ENCODE data around the gene SLC38A10. TPM values are rescaled to one million over a fixed set of nuclear protein-coding genes. Genes with fewer than 3 reads are reported as not detected.

Gene SLC38A10
- total and polyA plus RNA-seq, 2 of the 13 experiments (the other 11 are each of a cell fraction or from before 2014, with no cell fraction given), result 23.4 to 55.8 TPM

DNA sequence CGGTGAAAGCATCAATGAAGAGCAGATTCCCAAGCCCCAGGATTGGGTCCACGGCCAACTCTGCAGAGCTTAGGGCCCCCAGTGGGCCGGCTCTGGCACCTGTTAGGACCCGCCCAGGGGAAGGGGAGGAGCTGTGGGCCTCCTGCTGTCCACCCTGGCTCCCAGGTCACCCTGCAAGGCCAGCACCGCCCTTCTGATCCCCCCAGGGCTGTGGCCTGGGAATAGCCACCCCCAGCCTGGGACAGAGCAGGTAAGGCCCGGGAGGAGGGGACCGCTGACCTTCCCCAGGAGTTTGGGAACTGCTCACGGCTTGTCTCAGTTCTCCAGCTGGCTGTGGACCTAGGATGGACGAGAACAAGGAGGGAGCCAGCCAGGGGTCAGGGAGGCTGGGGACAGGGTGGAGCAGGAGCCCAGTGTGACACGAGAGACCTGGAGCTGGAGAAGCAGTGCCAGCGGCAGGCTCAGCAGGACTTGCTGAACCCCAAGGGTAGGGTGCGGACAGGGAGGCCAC, 39.3 kb upstream of the SLC38A10 start:
- in situ Hi-C loops (cut with HindIII; ENCODE audit: extremely low pct_ligation_motif_present, low pct_unique_long_range_greater_than_20kb) (no loop called here), intact Hi-C loops (cut with micrococcal nuclease; ENCODE audit: unreplicated experiment) (no loop called here)
- CTCF ChIA-PET (ENCODE audit: low intra/inter-chr PET ratio, low total read pairs), result interaction anchor here (0.8 kb wide), 1 partner anchor 25 kb away, joined by 3 read pairs; no protein-coding TSS in a partner anchor
- peak; percentile 1; the same call in 1 of the 3 replicates for ATAC-seq
- no peaks in the 10 kb centered on the region for H3K79me2 ChIP-seq (ENCODE audit: insufficient read depth, low read length)
- H4K20me1 ChIP-seq (ENCODE audit: insufficient read depth, low read length), result no peaks in the 10 kb centered on the region
- peak overlapping the region; percentile 64 for H3K4me2 ChIP-seq (ENCODE audit: low read depth, low read length)
- POLR2A ChIA-PET, result interaction anchor here (0.9 to 2.0 kb wide), 5 partner anchors 32 to 95 kb away, joined by 3 to 7 read pairs (median 4); partner anchors contain the start of genes BAHCC1, NDUFAF8 and TEPSIN
- FAIRE-seq, result no peak
- H3K4me3 ChIP-seq (replicated peaks in 1 of 3; ENCODE audit: insufficient read depth in 1 of 3, low read depth in 2 of 3, low read length in 3 of 3), result peak overlapping the region; percentile 6 to 55 (median 27); a peak in 4 of 6 replicates
- no peak overlapping the region for H3K9ac ChIP-seq (ENCODE audit: insufficient read depth, low read depth, low read length)
- peaks cover 91% of the 10 kb centered on the region for H3K4me1 ChIP-seq (ENCODE audit: insufficient read depth, low read length)
- H3K27ac ChIP-seq (ENCODE audit: extremely low read length, insufficient read depth, low read length), result no peak overlapping the region
- no peaks in the 10 kb centered on the region for H3K9me3 ChIP-seq (ENCODE audit: low read length)
- H3K36me3 ChIP-seq (replicated peaks in 1 of 2; ENCODE audit: control insufficient read depth in 1 of 2, insufficient read depth in 2 of 2, low read length in 2 of 2), result no peaks in the 10 kb centered on the region
- WGBS (ENCODE audit: low lambda C conversion rate), result 4% methylated on average over 7 of the region's 12 CpGs
- peaks cover 28 to 66% of the 10 kb centered on the region in 2 experiments for H3K27me3 ChIP-seq (ENCODE audit: control insufficient read depth in 1 of 2, insufficient read depth in 2 of 2, low read length in 2 of 2)
- no peak for DNase-seq (ENCODE audit: low spot score)
- no peak overlapping the region for H2AFZ ChIP-seq (ENCODE audit: low read length)
- no TSS peak for BruUV-seq (replicated peaks)
- TF ChIP-seq IRX3 (CRISPR knock-in tag; IDR thresholded peaks at IDR 0.05; ENCODE audit: borderline replicate concordance, low read depth), result no peak
- TF ChIP-seq, protein P1, sequence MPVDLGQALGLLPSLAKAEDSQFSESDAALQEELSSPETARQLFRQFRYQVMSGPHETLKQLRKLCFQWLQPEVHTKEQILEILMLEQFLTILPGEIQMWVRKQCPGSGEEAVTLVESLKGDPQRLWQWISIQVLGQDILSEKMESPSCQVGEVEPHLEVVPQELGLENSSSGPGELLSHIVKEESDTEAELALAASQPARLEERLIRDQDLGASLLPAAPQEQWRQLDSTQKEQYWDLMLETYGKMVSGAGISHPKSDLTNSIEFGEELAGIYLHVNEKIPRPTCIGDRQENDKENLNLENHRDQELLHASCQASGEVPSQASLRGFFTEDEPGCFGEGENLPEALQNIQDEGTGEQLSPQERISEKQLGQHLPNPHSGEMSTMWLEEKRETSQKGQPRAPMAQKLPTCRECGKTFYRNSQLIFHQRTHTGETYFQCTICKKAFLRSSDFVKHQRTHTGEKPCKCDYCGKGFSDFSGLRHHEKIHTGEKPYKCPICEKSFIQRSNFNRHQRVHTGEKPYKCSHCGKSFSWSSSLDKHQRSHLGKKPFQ (CRISPR knock-in tag; IDR thresholded peaks at IDR 0.05; ENCODE audit: insufficient replicate concordance), result no peak
- TF ChIP-seq ZNF781 (CRISPR knock-in tag; IDR thresholded peaks at IDR 0.05; ENCODE audit: borderline replicate concordance, not compliant biosample characterization), result no peak
- peak; percentile 80 for TF ChIP-seq ZNF891 (CRISPR knock-in tag; IDR thresholded peaks at IDR 0.05)
- no peak for TF ChIP-seq ZNF354B (CRISPR knock-in tag; IDR thresholded peaks at IDR 0.05)
- TF ChIP-seq, protein P2, sequence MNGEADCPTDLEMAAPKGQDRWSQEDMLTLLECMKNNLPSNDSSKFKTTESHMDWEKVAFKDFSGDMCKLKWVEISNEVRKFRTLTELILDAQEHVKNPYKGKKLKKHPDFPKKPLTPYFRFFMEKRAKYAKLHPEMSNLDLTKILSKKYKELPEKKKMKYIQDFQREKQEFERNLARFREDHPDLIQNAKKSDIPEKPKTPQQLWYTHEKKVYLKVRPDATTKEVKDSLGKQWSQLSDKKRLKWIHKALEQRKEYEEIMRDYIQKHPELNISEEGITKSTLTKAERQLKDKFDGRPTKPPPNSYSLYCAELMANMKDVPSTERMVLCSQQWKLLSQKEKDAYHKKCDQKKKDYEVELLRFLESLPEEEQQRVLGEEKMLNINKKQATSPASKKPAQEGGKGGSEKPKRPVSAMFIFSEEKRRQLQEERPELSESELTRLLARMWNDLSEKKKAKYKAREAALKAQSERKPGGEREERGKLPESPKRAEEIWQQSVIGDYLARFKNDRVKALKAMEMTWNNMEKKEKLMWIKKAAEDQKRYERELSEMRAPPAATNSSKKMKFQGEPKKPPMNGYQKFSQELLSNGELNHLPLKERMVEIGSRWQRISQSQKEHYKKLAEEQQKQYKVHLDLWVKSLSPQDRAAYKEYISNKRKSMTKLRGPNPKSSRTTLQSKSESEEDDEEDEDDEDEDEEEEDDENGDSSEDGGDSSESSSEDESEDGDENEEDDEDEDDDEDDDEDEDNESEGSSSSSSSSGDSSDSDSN (CRISPR knock-in tag; IDR thresholded peaks at IDR 0.05), result 0 out of 2 replicates have a peak, but pooled peaks have one; percentile 5
- 0 out of 2 replicates have a peak, but pooled peaks have one; percentile 31 for TF ChIP-seq ZNF788 (CRISPR knock-in tag; IDR thresholded peaks at IDR 0.05; ENCODE audit: borderline replicate concordance)
- TF ChIP-seq, protein P3, sequence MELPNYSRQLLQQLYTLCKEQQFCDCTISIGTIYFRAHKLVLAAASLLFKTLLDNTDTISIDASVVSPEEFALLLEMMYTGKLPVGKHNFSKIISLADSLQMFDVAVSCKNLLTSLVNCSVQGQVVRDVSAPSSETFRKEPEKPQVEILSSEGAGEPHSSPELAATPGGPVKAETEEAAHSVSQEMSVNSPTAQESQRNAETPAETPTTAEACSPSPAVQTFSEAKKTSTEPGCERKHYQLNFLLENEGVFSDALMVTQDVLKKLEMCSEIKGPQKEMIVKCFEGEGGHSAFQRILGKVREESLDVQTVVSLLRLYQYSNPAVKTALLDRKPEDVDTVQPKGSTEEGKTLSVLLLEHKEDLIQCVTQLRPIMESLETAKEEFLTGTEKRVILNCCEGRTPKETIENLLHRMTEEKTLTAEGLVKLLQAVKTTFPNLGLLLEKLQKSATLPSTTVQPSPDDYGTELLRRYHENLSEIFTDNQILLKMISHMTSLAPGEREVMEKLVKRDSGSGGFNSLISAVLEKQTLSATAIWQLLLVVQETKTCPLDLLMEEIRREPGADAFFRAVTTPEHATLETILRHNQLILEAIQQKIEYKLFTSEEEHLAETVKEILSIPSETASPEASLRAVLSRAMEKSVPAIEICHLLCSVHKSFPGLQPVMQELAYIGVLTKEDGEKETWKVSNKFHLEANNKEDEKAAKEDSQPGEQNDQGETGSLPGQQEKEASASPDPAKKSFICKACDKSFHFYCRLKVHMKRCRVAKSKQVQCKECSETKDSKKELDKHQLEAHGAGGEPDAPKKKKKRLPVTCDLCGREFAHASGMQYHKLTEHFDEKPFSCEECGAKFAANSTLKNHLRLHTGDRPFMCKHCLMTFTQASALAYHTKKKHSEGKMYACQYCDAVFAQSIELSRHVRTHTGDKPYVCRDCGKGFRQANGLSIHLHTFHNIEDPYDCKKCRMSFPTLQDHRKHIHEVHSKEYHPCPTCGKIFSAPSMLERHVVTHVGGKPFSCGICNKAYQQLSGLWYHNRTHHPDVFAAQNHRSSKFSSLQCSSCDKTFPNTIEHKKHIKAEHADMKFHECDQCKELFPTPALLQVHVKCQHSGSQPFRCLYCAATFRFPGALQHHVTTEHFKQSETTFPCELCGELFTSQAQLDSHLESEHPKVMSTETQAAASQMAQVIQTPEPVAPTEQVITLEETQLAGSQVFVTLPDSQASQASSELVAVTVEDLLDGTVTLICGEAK (IDR thresholded peaks at IDR 0.05), result no peak
- TF ChIP-seq, protein P3 (CRISPR knock-in tag; IDR thresholded peaks at IDR 0.05), result 0 out of 2 replicates have a peak, but pooled peaks have one; percentile 35

Measured in HepG2 (cell line).